KMS-11 (cell line): ENCODE results near the gene ANKRD29.

ENCODE experiments used
- H2AFZ ChIP-seq: fragments of 200-600 bp; sonication (generic); 2 replicates; pipeline ENCODE4 v1.6.1; 2016; ENCODE audit warnings: antibody characterized with exemption, mixed run types, low read depth
- H3K27ac ChIP-seq: fragments of 200-600 bp; sonication (generic); 2 replicates; pipeline ENCODE4 v1.6.1; 2016; ENCODE audit warnings: mild to moderate bottlenecking, mixed run types
- H3K27me3 ChIP-seq: fragments of 200-600 bp; sonication (generic); 2 replicates; pipeline ENCODE4 v1.6.1; 2017; ENCODE audit warnings: mild to moderate bottlenecking, low read depth, mixed run types, moderate library complexity; ENCODE audit not compliant: insufficient read depth
- H3K36me3 ChIP-seq: fragments of 200-600 bp; sonication (generic); 2 replicates; pipeline ENCODE4 v1.6.1; 2017; ENCODE audit warnings: mild to moderate bottlenecking, mixed run types; ENCODE audit not compliant: insufficient read depth
- H3K4me1 ChIP-seq: fragments of 200-600 bp; sonication (generic); 2 replicates; pipeline ENCODE4 v1.6.1; 2016; ENCODE audit warnings: mild to moderate bottlenecking, low read depth, mixed run types; ENCODE audit not compliant: poor library complexity, severe bottlenecking
- H3K4me2 ChIP-seq: fragments of 200-600 bp; sonication (generic); 2 replicates; pipeline ENCODE4 v1.7.0; 2016; ENCODE audit warnings: mild to moderate bottlenecking, mixed run types
- H3K4me3 ChIP-seq: fragments of 200-600 bp; sonication (generic); IDR thresholded peaks from 2 replicates; pipeline ENCODE4 v1.6.1; 2017; ENCODE audit warnings: low read depth, low read length, mixed read lengths; ENCODE audit not compliant: insufficient read depth
- H3K79me2 ChIP-seq: fragments of 200-600 bp; sonication (generic); 2 replicates; pipeline ENCODE4 v1.6.1; 2016; ENCODE audit warnings: low read depth, mixed run types; ENCODE audit not compliant: insufficient read depth
- H3K9ac ChIP-seq: fragments of 200-600 bp; sonication (generic); 2 replicates; pipeline ENCODE4 v1.6.1; 2016; ENCODE audit warnings: mild to moderate bottlenecking, mixed run types
- H4K20me1 ChIP-seq: fragments of 200-600 bp; sonication (generic); 2 replicates; pipeline ENCODE4 v1.6.1; 2016; ENCODE audit warnings: mild to moderate bottlenecking, mixed run types; ENCODE audit not compliant: insufficient read depth
- CTCF ChIP-seq: fragments of 200-600 bp; sonication (generic); conservative IDR thresholded peaks from 2 replicates; pipeline ENCODE4 v1.6.1; 2017; ENCODE audit warnings: low read depth, mild to moderate bottlenecking, antibody characterized with exemption, low read length, moderate library complexity, mixed read lengths

ANKRD29 gene

GRCh38 chr18:23648456-23648855 lies 14.3 kb downstream of the ANKRD29 start:
- H2AFZ ChIP-seq = no peak overlapping the region
- no peak overlapping the region for H3K4me2 ChIP-seq
- no peak overlapping the region for H3K9ac ChIP-seq
- H4K20me1 ChIP-seq = no peaks in the 10 kb centered on the region
- no peaks in the 10 kb centered on the region for H3K27me3 ChIP-seq
- no peak for TF ChIP-seq CTCF
- no peaks in the 10 kb centered on the region for H3K79me2 ChIP-seq
- H3K4me1 ChIP-seq = no peaks in the 10 kb centered on the region
- no peak overlapping the region for H3K4me3 ChIP-seq
- no peak overlapping the region for H3K27ac ChIP-seq
- H3K36me3 ChIP-seq = no peaks in the 10 kb centered on the region

- H3K79me2 ChIP-seq = no peaks in the 10 kb centered on the region
- H3K9ac ChIP-seq = no peak overlapping the region
- no peak overlapping the region for H3K4me2 ChIP-seq
- no peak overlapping the region for H3K4me3 ChIP-seq
- no peaks in the 10 kb centered on the region for H3K4me1 ChIP-seq
- TF ChIP-seq CTCF = no peak
- H3K36me3 ChIP-seq = no peaks in the 10 kb centered on the region
- H3K27me3 ChIP-seq = no peaks in the 10 kb centered on the region
- no peak overlapping the region for H3K27ac ChIP-seq
- H2AFZ ChIP-seq = no peak overlapping the region
- H4K20me1 ChIP-seq = no peaks in the 10 kb centered on the region
Observed at GRCh38 chr18:23646282-23646681, 16.4 kb downstream of the ANKRD29 start.

GRCh38 chr18:23645568-23646175 lies 17.0 kb downstream of the ANKRD29 start:
- Histone ChIP-seq H3K27ac (no peak overlapping the region), H4K20me1 (no peaks in the 10 kb centered on the region), H3K4me2 (no peak overlapping the region), H3K79me2 (no peaks in the 10 kb centered on the region), H3K4me1 (no peaks in the 10 kb centered on the region), H3K9ac (no peak overlapping the region), H2AFZ (no peak overlapping the region), H3K36me3 (no peaks in the 10 kb centered on the region), H3K27me3 (no peaks in the 10 kb centered on the region), H3K4me3 (no peak overlapping the region)
- no peak for TF ChIP-seq CTCF

GRCh38 chr18:23643815-23644490 lies 18.8 kb downstream of the ANKRD29 start:
- H3K4me2 ChIP-seq = no peak overlapping the region
- no peaks in the 10 kb centered on the region for H3K36me3 ChIP-seq
- H3K4me3 ChIP-seq = no peak overlapping the region

More at GRCh38 chr18:23643815-23644490, 18.8 kb downstream of the ANKRD29 start:
- no peak for TF ChIP-seq CTCF
- peaks cover 6% of the 10 kb centered on the region for H3K4me1 ChIP-seq
- no peak overlapping the region for H3K27ac ChIP-seq
- no peak overlapping the region for H2AFZ ChIP-seq
- H3K9ac ChIP-seq = no peak overlapping the region
- H3K79me2 ChIP-seq = no peaks in the 10 kb centered on the region
- no peaks in the 10 kb centered on the region for H3K27me3 ChIP-seq
- H4K20me1 ChIP-seq = no peaks in the 10 kb centered on the region
